H9 (cell line): ENCODE data around the gene ASPM. TPM values are rescaled to one million over a fixed set of nuclear protein-coding genes. Genes with fewer than 3 reads are reported as not detected.

Experiments
- DNase-seq: peaks from one replicate; pipeline ENCODE4 v3.0.0-alpha.2; 2017
- H2AFZ ChIP-seq: one replicate; pipeline ENCODE4 v1.6.1; 2013; ENCODE audit warnings: mild to moderate bottlenecking, low read length, control low read depth, moderate library complexity
- H2AK5ac ChIP-seq: 2 replicates; pipeline ENCODE4 v1.6.1; 2013; ENCODE audit warnings: low read length, control low read depth, mixed read lengths; ENCODE audit not compliant: insufficient read length
- H2BK120ac ChIP-seq: one replicate; pipeline ENCODE4 v1.6.1; 2013; ENCODE audit warnings: low read depth, mild to moderate bottlenecking, low read length, control low read depth, inconsistent platforms; ENCODE audit not compliant: poor library complexity, severe bottlenecking
- H2BK12ac ChIP-seq: 2 replicates; pipeline ENCODE4 v1.6.1; 2013; ENCODE audit warnings: low read length, control low read depth, mixed read lengths, low read depth; ENCODE audit not compliant: insufficient read length
- H2BK15ac ChIP-seq: 2 replicates; pipeline ENCODE4 v1.6.1; 2013; ENCODE audit warnings: low read depth, low read length, control low read depth
- H2BK20ac ChIP-seq: one replicate; pipeline ENCODE4 v1.6.1; 2013; ENCODE audit warnings: low read depth, mild to moderate bottlenecking, low read length, control low read depth, inconsistent platforms; ENCODE audit not compliant: poor library complexity, severe bottlenecking
- H2BK5ac ChIP-seq: 2 replicates; pipeline ENCODE4 v1.6.1; 2013; ENCODE audit warnings: low read length, control low read depth, mixed read lengths; ENCODE audit not compliant: insufficient read length
- H3K14ac ChIP-seq: 2 replicates; pipeline ENCODE4 v1.6.1; 2013; ENCODE audit warnings: low read length, control low read depth; ENCODE audit not compliant: insufficient read depth
- H3K18ac ChIP-seq: 2 replicates; pipeline ENCODE4 v1.6.1; 2013; ENCODE audit warnings: low read depth, mild to moderate bottlenecking, mixed read lengths, low read length, control low read depth; ENCODE audit not compliant: insufficient read length
- H3K23ac ChIP-seq: 2 replicates; pipeline ENCODE4 v1.6.1; 2013; ENCODE audit warnings: low read length, control low read depth, mixed read lengths, low read depth; ENCODE audit not compliant: insufficient read length
- H3K23me2 ChIP-seq: 2 replicates; pipeline ENCODE4 v1.6.1; 2013; ENCODE audit warnings: low read depth, mild to moderate bottlenecking, mixed read lengths, low read length, control low read depth; ENCODE audit not compliant: insufficient read length, poor library complexity, severe bottlenecking
- H3K27ac ChIP-seq: 2 replicates; pipeline ENCODE4 v1.5.1; 2013; ENCODE audit warnings: low read length, control low read depth, mixed read lengths, low read depth; ENCODE audit not compliant: insufficient read length
- H3K27me3 ChIP-seq: 2 replicates; pipeline ENCODE4 v1.6.1; 2013; ENCODE audit warnings: low read length, control low read depth, inconsistent platforms; ENCODE audit not compliant: insufficient read depth
- H3K4ac ChIP-seq: 2 replicates; pipeline ENCODE4 v1.6.1; 2013; ENCODE audit warnings: low read depth, mild to moderate bottlenecking, control low read depth, inconsistent platforms, low read length, moderate library complexity
- H3K4me1 ChIP-seq: 2 replicates; pipeline ENCODE4 v1.6.1; 2013; ENCODE audit warnings: low read length, control low read depth, inconsistent platforms; ENCODE audit not compliant: insufficient read depth
- H3K4me2 ChIP-seq: 2 replicates; pipeline ENCODE4 v1.6.1; 2013; ENCODE audit warnings: low read length, control low read depth, mixed read lengths; ENCODE audit not compliant: insufficient read length, insufficient read depth
- H3K56ac ChIP-seq: 2 replicates; pipeline ENCODE4 v1.6.1; 2013; ENCODE audit warnings: low read depth, mild to moderate bottlenecking, mixed read lengths, low read length, control low read depth; ENCODE audit not compliant: insufficient read length
- H3K79me1 ChIP-seq: 2 replicates; pipeline ENCODE4 v1.6.1; 2013; ENCODE audit warnings: low read depth, mild to moderate bottlenecking, moderate library complexity, low read length, control low read depth, inconsistent platforms; ENCODE audit not compliant: insufficient read depth, poor library complexity, severe bottlenecking
- H3K79me2 ChIP-seq: 2 replicates; pipeline ENCODE4 v1.6.1; 2013; ENCODE audit warnings: low read length, control low read depth, inconsistent platforms; ENCODE audit not compliant: insufficient read depth
- H3K9ac ChIP-seq: 2 replicates; pipeline ENCODE4 v1.6.1; 2013; ENCODE audit warnings: low read length, control low read depth, mixed read lengths; ENCODE audit not compliant: insufficient read length; ENCODE audit errors: extremely low read depth
- H3K9me3 ChIP-seq: one replicate; pipeline ENCODE4 v1.6.1; 2013; ENCODE audit warnings: low read depth, low read length, inconsistent platforms; ENCODE audit not compliant: control insufficient read depth
- H3T11ph ChIP-seq: one replicate; pipeline ENCODE4 v1.6.1; 2013; ENCODE audit warnings: mild to moderate bottlenecking, low read length, control low read depth, inconsistent platforms
- H4K20me1 ChIP-seq: one replicate; pipeline ENCODE4 v1.6.1; 2013; ENCODE audit not compliant: control insufficient read depth, insufficient read length, insufficient read depth
- H4K5ac ChIP-seq: 2 replicates; pipeline ENCODE4 v1.6.1; 2013; ENCODE audit warnings: low read depth, mild to moderate bottlenecking, mixed read lengths, low read length, control low read depth; ENCODE audit not compliant: insufficient read length
- H4K8ac ChIP-seq: replicated peaks from 2 replicates; pipeline ENCODE4 v1.6.1; 2013; ENCODE audit warnings: low read length, control low read depth, mixed read lengths, low read depth; ENCODE audit not compliant: insufficient read length
- H4K91ac ChIP-seq: 2 replicates; pipeline ENCODE4 v1.6.1; 2013; ENCODE audit warnings: low read depth, mild to moderate bottlenecking, moderate library complexity, mixed read lengths, low read length, control low read depth; ENCODE audit not compliant: insufficient read length
- H3K27ac Mint-ChIP-seq, 3 experiments: 2 replicates in 2 of 3; 3 replicates in 1 of 3; pipeline ENCODE4 v1.8.0; 2020 to 2021; ENCODE audit warnings: mixed read lengths in 3 of 3, mild to moderate bottlenecking in 1 of 3, moderate library complexity in 1 of 3
- H3K27me3 Mint-ChIP-seq: 2 replicates; pipeline ENCODE4 v1.8.0; 2021; ENCODE audit warnings: low read depth, mild to moderate bottlenecking, moderate library complexity, mixed read lengths
- H3K36me3 Mint-ChIP-seq, 3 experiments: 2 replicates in 2 of 3; 3 replicates in 1 of 3; pipeline ENCODE4 v1.8.0; 2020 to 2021; ENCODE audit warnings: low read depth in 3 of 3, mixed read lengths in 3 of 3; ENCODE audit not compliant: insufficient read depth in 1 of 3
- H3K4me1 Mint-ChIP-seq, 2 experiments: 2 replicates each; pipeline ENCODE4 v1.8.0; 2020; ENCODE audit warnings: mixed read lengths in 2 of 2
- H3K4me3 Mint-ChIP-seq, 2 experiments: 2 replicates in 1 of 2; 3 replicates in 1 of 2; pipeline ENCODE4 v1.8.0; 2020 to 2021; ENCODE audit warnings: mild to moderate bottlenecking in 2 of 2, mixed read lengths in 2 of 2, moderate library complexity in 1 of 2
- H3K9me3 Mint-ChIP-seq, 2 experiments: 2 replicates in 1 of 2; 3 replicates in 1 of 2; pipeline ENCODE4 v1.8.0; 2020; ENCODE audit warnings: mild to moderate bottlenecking in 2 of 2, mixed read lengths in 2 of 2, moderate library complexity in 1 of 2
- WGBS: extraction: QIAGEN DNeasy Blood & Tissue Kit; methylation state at CpG from one replicate; pipeline ENCODE4 v1.1.7; 2013; ENCODE audit warnings: missing lambda C conversion rate, low lambda C conversion rate, mixed read lengths; ENCODE audit not compliant: insufficient read length; ENCODE audit errors: extremely low coverage; 5-methylcytosine and 5-hydroxymethylcytosine counted together
- total RNA-seq: library from RNA; stranded (reverse); gene quantifications from 2 replicates; pipeline ENCODE4 v1.2.1, GENCODE V29; 2021
- TF ChIP-seq, protein P1 (sequence below): fragments of 200-600 bp; sonication (generic); conservative IDR thresholded peaks from 3 replicates; pipeline ENCODE4 v1.8.0; 2021; ENCODE audit warnings: antibody characterized with exemption, mild to moderate bottlenecking

ASPM gene
- total RNA-seq, 1 experiment from 2014 or later: 34.9 TPM

DNA sequence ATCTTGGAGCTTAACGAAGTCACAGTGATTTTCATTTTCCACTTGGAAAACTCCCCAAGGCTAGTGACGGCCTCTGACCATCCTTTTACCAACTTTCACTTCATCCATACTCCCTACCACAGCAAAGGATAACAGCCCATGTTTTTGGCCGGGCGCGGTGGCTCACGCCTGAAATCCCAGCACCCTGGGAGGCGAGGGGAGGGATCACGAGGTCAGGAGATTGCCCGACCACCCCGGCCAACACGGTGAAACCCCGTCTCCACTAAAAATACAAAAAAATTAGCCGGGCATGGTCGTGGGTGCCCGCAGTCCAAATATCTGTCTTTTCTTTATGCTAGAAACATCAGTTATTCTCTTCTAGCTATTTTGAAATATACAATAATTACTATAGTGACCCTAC, 7.3 kb downstream of the ASPM start:
- no peaks in the 10 kb centered on the region for H3K23me2 ChIP-seq
- H3K18ac ChIP-seq: no peak overlapping the region
- no peak overlapping the region for H2BK20ac ChIP-seq
- no peaks in the 10 kb centered on the region for H3K9me3 ChIP-seq
- H3K79me1 ChIP-seq: peaks cover 3% of the 10 kb centered on the region
- no peak overlapping the region for H2BK12ac ChIP-seq
- H3K9ac ChIP-seq: no peak overlapping the region
- no peaks in the 10 kb centered on the region for H3K27me3 ChIP-seq
- no peak overlapping the region for H3K4ac ChIP-seq
- H4K5ac ChIP-seq: no peak overlapping the region
- Mint-ChIP-seq H3K4me3 (no peak overlapping the region), H3K27ac (peak overlapping the region in 1 of 3 experiments; percentile 48; a peak in 1 of 7 replicates), H3K27me3 (no peaks in the 10 kb centered on the region), H3K9me3 (no peaks in the 10 kb centered on the region), H3K4me1 (peaks cover 15 to 16% of the 10 kb centered on the region in 2 experiments), H3K36me3 (peaks cover 12 to 51% (median 45%) of the 10 kb centered on the region in 3 experiments; a peak in 6 of 7 replicates)
- H3K4me1 ChIP-seq: no peaks in the 10 kb centered on the region
- H4K91ac ChIP-seq: no peak overlapping the region
- no CpG with 5 or more reads among the region's 15 CpGs for WGBS
- no peak overlapping the region for H3K27ac ChIP-seq
- H3K79me2 ChIP-seq: no peaks in the 10 kb centered on the region; the same call in 1 of the 2 replicates
- H2AK5ac ChIP-seq: no peak overlapping the region
- H2BK15ac ChIP-seq: no peak overlapping the region
- H2BK5ac ChIP-seq: no peak overlapping the region
- H4K20me1 ChIP-seq: no peaks in the 10 kb centered on the region
- H3K14ac ChIP-seq: no peak overlapping the region
- no peak overlapping the region for H2BK120ac ChIP-seq
- H3K23ac ChIP-seq: no peak overlapping the region
- no peak overlapping the region for H3K56ac ChIP-seq
- TF ChIP-seq, protein P1, sequence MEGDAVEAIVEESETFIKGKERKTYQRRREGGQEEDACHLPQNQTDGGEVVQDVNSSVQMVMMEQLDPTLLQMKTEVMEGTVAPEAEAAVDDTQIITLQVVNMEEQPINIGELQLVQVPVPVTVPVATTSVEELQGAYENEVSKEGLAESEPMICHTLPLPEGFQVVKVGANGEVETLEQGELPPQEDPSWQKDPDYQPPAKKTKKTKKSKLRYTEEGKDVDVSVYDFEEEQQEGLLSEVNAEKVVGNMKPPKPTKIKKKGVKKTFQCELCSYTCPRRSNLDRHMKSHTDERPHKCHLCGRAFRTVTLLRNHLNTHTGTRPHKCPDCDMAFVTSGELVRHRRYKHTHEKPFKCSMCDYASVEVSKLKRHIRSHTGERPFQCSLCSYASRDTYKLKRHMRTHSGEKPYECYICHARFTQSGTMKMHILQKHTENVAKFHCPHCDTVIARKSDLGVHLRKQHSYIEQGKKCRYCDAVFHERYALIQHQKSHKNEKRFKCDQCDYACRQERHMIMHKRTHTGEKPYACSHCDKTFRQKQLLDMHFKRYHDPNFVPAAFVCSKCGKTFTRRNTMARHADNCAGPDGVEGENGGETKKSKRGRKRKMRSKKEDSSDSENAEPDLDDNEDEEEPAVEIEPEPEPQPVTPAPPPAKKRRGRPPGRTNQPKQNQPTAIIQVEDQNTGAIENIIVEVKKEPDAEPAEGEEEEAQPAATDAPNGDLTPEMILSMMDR: no peak
- H4K8ac ChIP-seq: no peak overlapping the region
- no peak overlapping the region for H3T11ph ChIP-seq
- no peak overlapping the region for H3K4me2 ChIP-seq
- no peak for DNase-seq
- no peak overlapping the region for H2AFZ ChIP-seq
